Measurements from ENCODE around the gene SLC6A6.

The SLC6A6 gene

GRCh38 chr3:14402304-14402811, at the start of gene SLC6A6:
Gene SLC6A6 (plus strand): TSS chr3:14402606. CDS start chr3:14443635, 41,029 bp downstream.
- peak; percentile 50 for DNase-seq

- no peak for DNase-seq
Observed at GRCh38 chr3:14353502-14353901, 48.9 kb upstream of the SLC6A6 start.

- DNase-seq = no peak
Observed at GRCh38 chr3:14357463-14357862, 44.9 kb upstream of the SLC6A6 start.

- no peak for DNase-seq
Observed at GRCh38 chr3:14358426-14359211, 43.8 kb upstream of the SLC6A6 start.

- DNase-seq = no peak
Observed at GRCh38 chr3:14359348-14359747, 43.1 kb upstream of the SLC6A6 start.

GRCh38 chr3:14360123-14360881, 42.1 kb upstream of the SLC6A6 start:
- DNase-seq = no peak

- DNase-seq = no peak
Observed at GRCh38 chr3:14361068-14361677, 41.2 kb upstream of the SLC6A6 start.

GRCh38 chr3:14362890-14363289, 39.5 kb upstream of the SLC6A6 start:
- no peak for DNase-seq

- DNase-seq = no peak
Observed at GRCh38 chr3:14363379-14363778, 39.0 kb upstream of the SLC6A6 start.

- DNase-seq = no peak
Observed at GRCh38 chr3:14363991-14364390, 38.4 kb upstream of the SLC6A6 start.

GRCh38 chr3:14364580-14365292, 37.7 kb upstream of the SLC6A6 start:
- DNase-seq = no peak

- DNase-seq = no peak
Observed at GRCh38 chr3:14366248-14366647, 36.2 kb upstream of the SLC6A6 start.

GRCh38 chr3:14366915-14367823, 35.2 kb upstream of the SLC6A6 start:
- no peak for DNase-seq

GRCh38 chr3:14368146-14368545, 34.3 kb upstream of the SLC6A6 start:
- DNase-seq = no peak

GRCh38 chr3:14368885-14369284, 33.5 kb upstream of the SLC6A6 start:
- no peak for DNase-seq

GRCh38 chr3:14369675-14370669, 32.4 kb upstream of the SLC6A6 start:
- DNase-seq = no peak

GRCh38 chr3:14370720-14371572, 31.5 kb upstream of the SLC6A6 start:
- no peak for DNase-seq

- DNase-seq = peak; percentile 4
Observed at GRCh38 chr3:14371573-14372474, 30.6 kb upstream of the SLC6A6 start.

Measured in NCI-H187 treated with DMSO at 0.1 percent for 48 hours (cell line).